GM04503 (cell line): ENCODE results near the gene MLLT3.

Experiments used
- DNase-seq: peaks from one replicate; pipeline ENCODE4 v3.0.0-alpha.2; 2012; ENCODE audit warnings: low read depth

The MLLT3 gene

GRCh38 chr9:20303996-20304395 lies 318.3 kb downstream of the MLLT3 start:
- DNase-seq, result no peak

GRCh38 chr9:20303066-20303465 lies 319.2 kb downstream of the MLLT3 start:
- DNase-seq, result no peak

- no peak for DNase-seq
These were observed 320.1 kb downstream of the MLLT3 start for GRCh38 chr9:20302197-20302596.

GRCh38 chr9:20300430-20301115 lies 321.7 kb downstream of the MLLT3 start:
- DNase-seq, result no peak

GRCh38 chr9:20297646-20298084 lies 324.6 kb downstream of the MLLT3 start:
- no peak for DNase-seq

GRCh38 chr9:20295555-20295954 lies 326.7 kb downstream of the MLLT3 start:
- DNase-seq, result no peak

- DNase-seq, result no peak
These were observed 328.1 kb downstream of the MLLT3 start for GRCh38 chr9:20294046-20294750.

GRCh38 chr9:20292002-20292401 lies 330.3 kb downstream of the MLLT3 start:
- DNase-seq, result no peak
